HG03066 (cell line): ENCODE results near the gene SLC31A2.
"Not testable (repeated sequence)": the region's sequence is repeated elsewhere in the genome, so short reads cannot be mapped to it uniquely, and the experiment has no call there.

ENCODE experiments used
- ATAC-seq: cut with Tn5 transposase; IDR thresholded peaks from one replicate; pipeline ENCODE4 v1.9.1; 2021; ENCODE audit warnings: low read depth; ENCODE audit not compliant: unreplicated experiment

SLC31A2 gene

GRCh38 chr9:113149561-113149960, 1.2 kb upstream of the SLC31A2 start:
- ATAC-seq: not testable (repeated sequence)

GRCh38 chr9:113151696-113152630, 1.2 kb downstream of the SLC31A2 start:
- no peak for ATAC-seq

GRCh38 chr9:113152699-113153098, 1.9 kb downstream of the SLC31A2 start:
- no peak for ATAC-seq

- ATAC-seq: no peak
These were observed 2.8 kb downstream of the SLC31A2 start for GRCh38 chr9:113153599-113153998.

- no peak for ATAC-seq
These were observed 3.7 kb downstream of the SLC31A2 start for GRCh38 chr9:113154471-113154870.

GRCh38 chr9:113154946-113155345, 4.1 kb downstream of the SLC31A2 start:
- no peak for ATAC-seq

GRCh38 chr9:113155911-113156588, 5.2 kb downstream of the SLC31A2 start:
- no peak for ATAC-seq

GRCh38 chr9:113156880-113157279, 6.1 kb downstream of the SLC31A2 start:
- no peak for ATAC-seq

- no peak for ATAC-seq
These were observed 7.6 kb downstream of the SLC31A2 start for GRCh38 chr9:113158446-113158845.

GRCh38 chr9:113160571-113160970, 9.8 kb downstream of the SLC31A2 start:
- ATAC-seq: no peak

- no peak for ATAC-seq
These were observed 12.2 kb downstream of the SLC31A2 start for GRCh38 chr9:113163001-113163400.

GRCh38 chr9:113164536-113165300, 13.9 kb downstream of the SLC31A2 start:
- no peak for ATAC-seq

- no peak for ATAC-seq
These were observed 15.2 kb downstream of the SLC31A2 start for GRCh38 chr9:113166039-113166438.

- no peak for ATAC-seq
These were observed 18.0 kb downstream of the SLC31A2 start for GRCh38 chr9:113168809-113169208.

GRCh38 chr9:113173341-113173740, 22.5 kb downstream of the SLC31A2 start:
- ATAC-seq: no peak

GRCh38 chr9:113176803-113177202, 26.0 kb downstream of the SLC31A2 start:
- no peak for ATAC-seq

GRCh38 chr9:113177251-113177650, 26.4 kb downstream of the SLC31A2 start:
- no peak for ATAC-seq

GRCh38 chr9:113178087-113178486, 27.3 kb downstream of the SLC31A2 start:
- no peak for ATAC-seq

- ATAC-seq: no peak
These were observed 29.0 kb downstream of the SLC31A2 start for GRCh38 chr9:113179839-113180238.

GRCh38 chr9:113181165-113181564, 30.4 kb downstream of the SLC31A2 start:
- ATAC-seq: no peak

GRCh38 chr9:113183956-113184488, 33.2 kb downstream of the SLC31A2 start:
- no peak for ATAC-seq
